ENCODE measurements around the gene GPR137.

The GPR137 gene

GRCh38 chr11:64249563-64250414 is 35.9 kb upstream of the GPR137 start:
- no peak for DNase-seq (ENCODE audit: low read depth)
- no peak overlapping the region for H3K4me3 ChIP-seq (ENCODE audit: low read length)
- TF ChIP-seq CTCF (conservative IDR thresholded peaks at IDR 0.05; ENCODE audit: low read length): no peak

DNA sequence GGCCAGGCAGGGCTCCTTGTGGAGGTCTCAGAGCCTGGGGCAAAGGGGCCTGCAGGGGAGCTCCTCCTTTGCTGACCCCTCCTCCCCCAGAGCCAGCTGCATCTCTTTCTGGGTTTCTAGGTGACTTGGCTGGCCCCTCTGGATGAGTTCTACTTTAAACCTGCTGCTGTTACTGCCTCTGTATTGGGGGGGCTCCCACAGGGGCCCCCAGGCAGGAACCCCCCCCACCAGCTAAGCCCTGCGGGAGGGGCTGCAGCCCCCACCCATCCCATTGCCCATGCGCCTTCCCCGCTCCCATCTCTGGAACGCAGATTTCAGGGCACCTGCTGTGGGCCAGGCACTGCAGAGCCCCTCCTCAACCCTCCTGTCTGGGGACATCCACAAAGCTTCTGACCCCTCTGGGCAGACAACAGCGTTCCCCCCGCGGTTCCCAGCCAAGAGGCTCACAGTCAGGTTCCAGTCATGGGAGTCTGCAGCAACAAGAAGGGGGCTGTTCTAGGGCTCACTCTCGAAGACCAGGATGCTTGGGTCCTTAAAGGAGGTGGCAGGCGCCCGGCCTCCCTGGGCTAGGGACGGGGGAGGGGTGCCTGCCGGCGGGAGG is 35.1 kb upstream of the GPR137 start:
- DNase-seq (ENCODE audit: low read depth): no peak
- no peak for TF ChIP-seq CTCF (conservative IDR thresholded peaks at IDR 0.05; ENCODE audit: low read length)
- peak overlapping the region; percentile 67 for H3K4me3 ChIP-seq (ENCODE audit: low read length)

DNA sequence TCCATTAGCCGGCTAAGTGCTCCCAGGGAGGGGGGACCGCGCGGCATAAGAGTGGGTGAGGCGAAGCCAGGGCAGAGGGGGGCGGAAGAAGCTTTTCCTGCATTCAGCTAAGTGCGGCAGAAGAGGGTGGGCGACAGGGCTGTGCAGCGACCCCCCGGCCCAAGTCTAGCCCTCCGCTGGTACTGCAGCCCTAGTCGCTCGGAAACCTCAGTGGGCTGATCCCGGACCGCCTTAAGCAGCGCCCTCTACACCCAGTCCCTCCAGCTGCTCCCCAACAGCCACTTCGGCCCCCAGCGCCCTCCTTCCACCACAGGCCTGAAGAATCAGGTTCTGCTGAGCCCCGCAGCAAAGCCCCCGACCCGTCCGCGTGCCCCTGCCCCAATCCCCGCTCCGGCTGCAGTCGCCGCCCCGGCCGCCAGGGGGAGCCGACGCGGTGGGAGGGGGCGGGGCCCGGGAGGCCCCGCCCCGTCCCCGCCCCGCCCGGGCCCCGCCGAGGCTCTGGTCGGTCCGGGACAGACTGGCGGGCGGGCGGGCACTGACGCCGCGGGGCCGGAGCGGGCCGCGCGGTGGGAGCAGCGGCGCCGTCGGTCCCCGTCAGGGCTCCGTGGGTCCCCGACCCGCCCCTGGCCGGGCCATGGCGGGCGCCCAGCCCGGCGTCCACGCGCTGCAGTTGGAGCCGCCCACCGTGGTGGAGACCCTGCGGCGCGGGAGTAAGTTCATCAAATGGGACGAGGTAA is 34.5 kb upstream of the GPR137 start, which contains the start of gene PLCB3:
TSS of gene PLCB3 (plus strand) at position 515 of the 737 bp plus-strand sequence. CDS start at position 635, 120 bp downstream.
- TF ChIP-seq CTCF (conservative IDR thresholded peaks at IDR 0.05; ENCODE audit: low read length): peak; percentile 43
- peak within 1 kb of the TSS; percentile 78 for H3K4me3 ChIP-seq (ENCODE audit: low read length)
- peak; percentile 37 for DNase-seq (ENCODE audit: low read depth)

DNA sequence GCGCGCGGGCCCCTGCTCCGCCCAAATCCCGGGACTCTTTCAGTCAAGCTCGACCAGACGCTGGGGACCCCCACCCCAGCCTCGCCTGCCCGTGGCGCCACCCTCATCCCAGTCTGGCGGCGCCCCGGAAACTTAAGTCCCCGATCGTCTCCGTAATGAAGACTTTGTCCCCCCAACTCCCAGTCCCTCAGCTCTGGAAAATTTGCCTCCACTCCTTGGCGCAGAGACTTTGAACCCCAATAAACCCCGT is 34.0 kb upstream of the GPR137 start:
- no peak for DNase-seq (ENCODE audit: low read depth)
- no peak for TF ChIP-seq CTCF (conservative IDR thresholded peaks at IDR 0.05; ENCODE audit: low read length)
- peak overlapping the region; percentile 78 for H3K4me3 ChIP-seq (ENCODE audit: low read length)

GRCh38 chr11:64252003-64252872 is 33.4 kb upstream of the GPR137 start:
- peak; percentile 34 for DNase-seq (ENCODE audit: low read depth)
- peak overlapping the region; percentile 78 for H3K4me3 ChIP-seq (ENCODE audit: low read length)
- peak; percentile 54 for TF ChIP-seq CTCF (conservative IDR thresholded peaks at IDR 0.05; ENCODE audit: low read length)

- no peak for DNase-seq (ENCODE audit: low read depth)
- no peak for TF ChIP-seq CTCF (conservative IDR thresholded peaks at IDR 0.05; ENCODE audit: low read length)
- H3K4me3 ChIP-seq (ENCODE audit: low read length): peak overlapping the region; percentile 78
These were observed 32.6 kb upstream of the GPR137 start for GRCh38 chr11:64253043-64253442.

Data from AG10803 (cell line).